Progenitor cell of endocrine pancreas (in vitro differentiated cells): Measurements from ENCODE around the gene NUDT3. TPM values are rescaled to one million over a fixed set of nuclear protein-coding genes. Genes with fewer than 3 reads are reported as not detected.

ENCODE experiments used
- DNase-seq: peaks from one replicate; pipeline ENCODE4 v3.0.0; 2021; ENCODE audit warnings: low spot score; ENCODE audit not compliant: unreplicated experiment
- H3K27ac Mint-ChIP-seq: 2 replicates; pipeline ENCODE4 v1.8.0; 2021; ENCODE audit warnings: mild to moderate bottlenecking, moderate library complexity, mixed read lengths
- H3K27me3 Mint-ChIP-seq: 2 replicates; pipeline ENCODE4 v1.8.0; 2021; ENCODE audit warnings: mixed read lengths
- H3K36me3 Mint-ChIP-seq: 2 replicates; pipeline ENCODE4 v1.8.0; 2022; ENCODE audit warnings: mixed read lengths; ENCODE audit not compliant: insufficient read depth
- H3K4me1 Mint-ChIP-seq: 2 replicates; pipeline ENCODE4 v1.8.0; 2021; ENCODE audit warnings: low read depth, mixed read lengths
- H3K4me3 Mint-ChIP-seq: 2 replicates; pipeline ENCODE4 v1.8.0; 2021; ENCODE audit warnings: low read depth, mild to moderate bottlenecking, moderate library complexity, mixed read lengths
- H3K9me3 Mint-ChIP-seq: 2 replicates; pipeline ENCODE4 v1.8.0; 2021; ENCODE audit warnings: low read depth, mixed read lengths
- microRNA-seq: library from miRNA; unstranded; fragments of <30 nt; microRNA quantifications from one replicate; pipeline ENCODE4 v1.1.0, GENCODE V29; 2020; ENCODE audit warnings: borderline number of aligned reads; ENCODE audit not compliant: unreplicated experiment
- total RNA-seq: library from RNA; stranded (reverse); gene quantifications from 2 replicates; pipeline ENCODE4 v1.2.1, GENCODE V29; 2021
- TF ChIP-seq, protein P1 (sequence below): fragments of 200-600 bp; sonication (generic); IDR thresholded peaks from one replicate; pipeline ENCODE4 v1.5.0; 2021; ENCODE audit warnings: antibody characterized with exemption, mild to moderate bottlenecking; ENCODE audit not compliant: unreplicated experiment

Gene NUDT3
- total RNA-seq, 1 donor from 2014 or later: 20.6 TPM

DNA sequence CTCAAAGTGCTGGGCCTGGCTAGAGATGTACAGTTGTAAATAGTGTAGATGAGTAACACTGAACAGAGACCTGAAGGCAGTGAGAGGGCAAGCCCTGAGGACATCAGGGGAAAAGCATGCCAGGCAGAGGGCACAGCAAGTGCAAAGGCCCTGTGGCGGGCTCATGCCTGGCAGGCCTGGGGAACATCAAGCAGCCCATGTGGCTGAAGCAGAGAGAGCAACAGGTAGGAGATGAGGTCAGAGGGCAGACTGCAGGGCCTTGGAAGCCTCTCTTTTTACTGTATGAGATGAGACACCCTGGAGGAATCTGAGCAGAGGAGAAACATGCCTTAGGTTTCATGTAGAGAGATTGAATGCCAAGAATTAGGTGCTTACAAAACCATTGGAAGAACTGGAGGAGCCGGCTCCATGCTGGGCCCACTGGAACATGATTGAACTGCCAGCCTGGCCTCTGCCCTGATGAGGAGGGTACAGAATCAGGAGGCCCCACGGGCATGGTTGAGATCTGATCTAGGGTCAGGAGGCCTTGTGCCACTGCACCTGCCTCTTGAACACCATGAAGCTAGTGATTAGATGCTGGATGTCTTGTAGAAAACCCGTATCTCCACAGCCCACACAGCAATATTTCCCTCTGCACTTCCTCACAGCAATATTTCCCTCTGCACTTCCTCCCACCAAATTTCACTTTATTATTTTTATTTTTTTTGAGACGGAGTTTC is 161.7 kb downstream of the NUDT3 start:
- no peak overlapping the region for H3K4me3 Mint-ChIP-seq
- H3K9me3 Mint-ChIP-seq: no peaks in the 10 kb centered on the region
- peak overlapping the region; percentile 58 for H3K27ac Mint-ChIP-seq
- TF ChIP-seq, protein P1, sequence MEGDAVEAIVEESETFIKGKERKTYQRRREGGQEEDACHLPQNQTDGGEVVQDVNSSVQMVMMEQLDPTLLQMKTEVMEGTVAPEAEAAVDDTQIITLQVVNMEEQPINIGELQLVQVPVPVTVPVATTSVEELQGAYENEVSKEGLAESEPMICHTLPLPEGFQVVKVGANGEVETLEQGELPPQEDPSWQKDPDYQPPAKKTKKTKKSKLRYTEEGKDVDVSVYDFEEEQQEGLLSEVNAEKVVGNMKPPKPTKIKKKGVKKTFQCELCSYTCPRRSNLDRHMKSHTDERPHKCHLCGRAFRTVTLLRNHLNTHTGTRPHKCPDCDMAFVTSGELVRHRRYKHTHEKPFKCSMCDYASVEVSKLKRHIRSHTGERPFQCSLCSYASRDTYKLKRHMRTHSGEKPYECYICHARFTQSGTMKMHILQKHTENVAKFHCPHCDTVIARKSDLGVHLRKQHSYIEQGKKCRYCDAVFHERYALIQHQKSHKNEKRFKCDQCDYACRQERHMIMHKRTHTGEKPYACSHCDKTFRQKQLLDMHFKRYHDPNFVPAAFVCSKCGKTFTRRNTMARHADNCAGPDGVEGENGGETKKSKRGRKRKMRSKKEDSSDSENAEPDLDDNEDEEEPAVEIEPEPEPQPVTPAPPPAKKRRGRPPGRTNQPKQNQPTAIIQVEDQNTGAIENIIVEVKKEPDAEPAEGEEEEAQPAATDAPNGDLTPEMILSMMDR: no peak
- no peaks in the 10 kb centered on the region for H3K36me3 Mint-ChIP-seq
- H3K4me1 Mint-ChIP-seq: peaks cover 36% of the 10 kb centered on the region
- no peak for DNase-seq
- no peaks in the 10 kb centered on the region for H3K27me3 Mint-ChIP-seq

DNA sequence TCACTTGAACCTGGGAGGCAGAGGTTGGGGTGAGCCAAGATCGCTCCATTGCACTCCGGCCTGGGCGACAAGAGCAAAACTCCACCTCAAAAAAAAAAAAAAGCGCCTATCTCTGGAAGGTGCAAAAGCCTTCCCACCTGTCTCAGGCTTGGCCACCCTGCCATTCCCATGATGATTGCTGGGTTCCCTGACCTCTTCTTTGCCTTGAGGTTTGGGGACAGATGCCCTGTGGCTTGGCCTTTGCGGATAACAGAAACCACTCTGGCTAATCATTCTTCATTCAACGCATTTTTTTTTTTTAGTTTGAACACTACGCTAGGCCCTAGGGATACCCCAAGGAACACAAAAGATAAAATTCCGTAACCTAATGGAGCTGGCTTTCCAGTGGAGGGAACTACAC is 162.6 kb downstream of the NUDT3 start:
- no peak for DNase-seq
- Mint-ChIP-seq H3K36me3 (no peaks in the 10 kb centered on the region), H3K4me1 (peaks cover 36% of the 10 kb centered on the region)

More for the DNA sequence above, 162.6 kb downstream of the NUDT3 start:
- Mint-ChIP-seq H3K27ac (peak overlapping the region; percentile 58), H3K27me3 (no peaks in the 10 kb centered on the region), H3K9me3 (no peaks in the 10 kb centered on the region), H3K4me3 (no peak overlapping the region)
- TF ChIP-seq, protein P1: no peak

Small RNAs within 50 kb of the gene (microRNA-seq; reads per million reads assigned to microRNA genes)
- not detected for gene MIR6835

Other genes with a start within 250 kb of the NUDT3 start
- gene GRM4, start 246.6 kb downstream of the NUDT3 start, total RNA-seq: 0.38 and 0.44 TPM in 2 replicates
- gene HMGA1, start 155.8 kb downstream of the NUDT3 start, total RNA-seq: 748 and 769 TPM in 2 replicates
- gene SMIM29, start 143.7 kb downstream of the NUDT3 start, total RNA-seq: 5.1 and 5.3 TPM in 2 replicates
- 1,118 and 1,174 TPM in 2 replicates for gene RPS10, start 33.4 kb upstream of the NUDT3 start, total RNA-seq
- 0.72 and 0.89 TPM in 2 replicates for gene PACSIN1, start 73.4 kb upstream of the NUDT3 start, total RNA-seq
- 0.62 and 0.65 TPM in 2 replicates for gene SPDEF, start 163.7 kb upstream of the NUDT3 start, total RNA-seq